K562 (cell line): ENCODE measurements around the gene SLC35A1. TPM values are rescaled to one million over a fixed set of nuclear protein-coding genes. Genes with fewer than 3 reads are reported as not detected.

Source experiments
- ATAC-seq: fragments of 200-7000 bp; cut with Tn5 transposase; 3 replicates; pipeline ENCODE4 v1.9.1; 2020; ENCODE audit warnings: moderate library complexity
- BruUV-seq: library from RNA; stranded (reverse); fragments of 400-500 nt; replicated peaks from 2 replicates; lab custom pipeline; 2021; lab: Mats Ljungman, UMichigan
- CTCF ChIA-PET: fragments of 300-600 bp; formaldehyde crosslinking; extraction: SDS; loops from one replicate; lab custom pipeline; 2021; ENCODE audit warnings: low intra/inter-chr PET ratio; lab: Yijun Ruan, JAX
- POLR2A ChIA-PET: fragments of 300-600, 350-650 bp; sonication (Branson Sonifier 250); formaldehyde crosslinking; extraction: SDS; loops from one replicate; lab custom pipeline; 2021; ENCODE audit warnings: antibody characterized with exemption, inconsistent platforms; lab: Yijun Ruan, JAX
- DNase-seq, 4 experiments: peaks; one replicate each; pipeline versions ENCODE4 v3.0.0 to v3.0.0-alpha.2; 2011 to 2018; ENCODE audit warnings: low spot score in 3 of 4, mixed read lengths in 3 of 4; ENCODE audit errors: extremely low read depth in 1 of 4
- FAIRE-seq: peaks from 2 replicates; lab custom pipeline; 2011; peaks lifted over from hg19 to GRCh38; lab: Jason Lieb, UNC
- H2AFZ ChIP-seq: 2 replicates; pipeline ENCODE4 v1.6.0; 2011; ENCODE audit warnings: low read depth, low read length, control low read depth, inconsistent platforms
- H3K27ac ChIP-seq: fragments of 200-600 bp; 3 replicates; pipeline ENCODE4 v1.8.0; 2011; ENCODE audit warnings: low read depth, mild to moderate bottlenecking, control low read depth, inconsistent platforms, low read length, moderate library complexity, mixed read lengths; ENCODE audit errors: extremely low read depth
- H3K27me3 ChIP-seq, 2 experiments: fragments of 300-600 bp in 1 of 2; 2 replicates in 1 of 2; 3 replicates in 1 of 2; pipeline versions ENCODE4 v1.6.0 to v1.8.0; 2011; ENCODE audit warnings: inconsistent platforms in 2 of 2, low read length in 2 of 2, mild to moderate bottlenecking in 1 of 2, mixed read lengths in 1 of 2, moderate library complexity in 1 of 2; ENCODE audit not compliant: control insufficient read depth in 2 of 2, insufficient read depth in 2 of 2
- H3K36me3 ChIP-seq: fragments of 300-600 bp; 3 replicates; pipeline ENCODE4 v1.8.0; 2011; ENCODE audit warnings: mild to moderate bottlenecking, low read length, inconsistent platforms; ENCODE audit not compliant: control insufficient read depth, insufficient read depth
- H3K4me1 ChIP-seq, 2 experiments: fragments of 200-600 bp in 1 of 2; replicated peaks in 1 of 2; 2 replicates in 1 of 2; 3 replicates in 1 of 2; pipeline versions ENCODE4 v1.5.1 to v1.8.0; 2011; ENCODE audit warnings: inconsistent platforms in 2 of 2, low read length in 2 of 2, mild to moderate bottlenecking in 1 of 2, mixed read lengths in 1 of 2, moderate library complexity in 1 of 2; ENCODE audit not compliant: control insufficient read depth in 2 of 2, insufficient read depth in 2 of 2
- H3K4me2 ChIP-seq: 2 replicates; pipeline ENCODE4 v1.6.1; 2011; ENCODE audit warnings: low read length, control low read depth, inconsistent platforms, mixed read lengths; ENCODE audit not compliant: insufficient read depth
- H3K4me3 ChIP-seq: fragments of 200-600 bp; sonication (generic), shearing (Covaris generic); 2 replicates; pipeline ENCODE4 v1.5.1; 2016; ENCODE audit warnings: control low read depth, inconsistent platforms
- H3K79me2 ChIP-seq: fragments of 200-600 bp; 3 replicates; pipeline ENCODE4 v1.8.0; 2011; ENCODE audit warnings: low read length, inconsistent platforms; ENCODE audit not compliant: control insufficient read depth, insufficient read depth
- H3K9ac ChIP-seq, 2 experiments: 2 replicates each; pipeline versions ENCODE4 v1.6.0 to v1.6.1; 2011; ENCODE audit warnings: low read depth in 2 of 2, low read length in 2 of 2, control low read depth in 1 of 2, inconsistent platforms in 1 of 2, mild to moderate bottlenecking in 1 of 2, mixed read lengths in 1 of 2; ENCODE audit not compliant: insufficient read depth in 1 of 2
- H3K9me1 ChIP-seq: one replicate; pipeline ENCODE4 v1.6.0; 2011; ENCODE audit warnings: inconsistent platforms, mild to moderate bottlenecking, low read length, moderate library complexity; ENCODE audit not compliant: control insufficient read depth, insufficient read depth
- H3K9me3 ChIP-seq: replicated peaks from 2 replicates; pipeline ENCODE4 v1.5.1; 2011; ENCODE audit warnings: low read depth, low read length, inconsistent platforms; ENCODE audit not compliant: control insufficient read depth, insufficient read depth
- H4K20me1 ChIP-seq: replicated peaks from 2 replicates; pipeline ENCODE4 v1.6.1; 2011; ENCODE audit warnings: low read length, inconsistent platforms, mixed read lengths; ENCODE audit not compliant: control insufficient read depth, insufficient read depth
- CEBPG ChIP-seq, 3 experiments: fragments of 200-800 bp in 1 of 3; sonication (Bioruptor generic) in 1 of 3; sonication (generic) in 1 of 3; formaldehyde crosslinking in 1 of 3; IDR thresholded peaks in 2 of 3; conservative IDR thresholded peaks in 1 of 3; 2 replicates each; pipeline versions ENCODE4 v1.6.1 to v1.8.0; 2016 to 2022; ENCODE audit warnings: missing compliant biosample characterization in 2 of 3, missing genetic modification characterization in 2 of 3, mild to moderate bottlenecking in 1 of 3, missing genetic modification reagents in 1 of 3
- KDM4B ChIP-seq, 2 experiments: fragments of 450-650 bp in 1 of 2; sonication (generic) in 1 of 2; IDR thresholded peaks; 2 replicates each; pipeline ENCODE4 v1.6.1; 2016 to 2017; ENCODE audit warnings: borderline replicate concordance in 2 of 2, antibody characterized with exemption in 1 of 2, low read depth in 1 of 2, mild to moderate bottlenecking in 1 of 2
- PYGO2 ChIP-seq: fragments of 450-650 bp; IDR thresholded peaks from 2 replicates; pipeline ENCODE4 v1.6.1; 2016; ENCODE audit warnings: mild to moderate bottlenecking, missing genetic modification characterization, moderate library complexity, missing compliant biosample characterization
- SAP30 ChIP-seq: fragments of 200-600 bp; sonication (generic); IDR thresholded peaks from 2 replicates; pipeline ENCODE4 v1.6.1; 2012; ENCODE audit warnings: borderline replicate concordance, low read depth, mild to moderate bottlenecking, moderate library complexity, low read length, control low read depth, inconsistent platforms; ENCODE audit not compliant: insufficient read depth, poor library complexity, severe bottlenecking
- TRIM24 ChIP-seq, 2 experiments: fragments of 450-650 bp; IDR thresholded peaks; 2 replicates each; pipeline ENCODE4 v1.6.1; 2016
- ZNF165 ChIP-seq: fragments of 250-450 bp; sonication (Bioruptor Pico); IDR thresholded peaks from 2 replicates; pipeline ENCODE4 v1.4.0; 2020; ENCODE audit warnings: borderline replicate concordance
- WGBS: fragments of 100-300 bp; shearing (Covaris generic); methylation state at CpG from one replicate; pipeline ENCODE4 v1.1.6; 2016; ENCODE audit warnings: low coverage, mixed read lengths; ENCODE audit not compliant: insufficient coverage; ENCODE audit errors: missing lambda C conversion rate; 5-methylcytosine and 5-hydroxymethylcytosine counted together
- in situ Hi-C: fragments of 300-500 bp; cut with MboI; formaldehyde crosslinking; loops from 4 replicates; pipeline ENCODE4 v1.15.0; 2018; ENCODE audit warnings: inconsistent platforms, mixed read lengths
- intact Hi-C: fragments of 100-400 bp; cut with micrococcal nuclease; formaldehyde crosslinking; loops from 2 replicates; pipeline ENCODE4 v1.14.2; 2022
- polyA plus RNA-seq, 8 experiments: library from polyadenylated mRNA; depleted of rRNA in 4 of 8; stranded (reverse) in 5 of 8; unstranded in 3 of 8; fragments of >200 nt; fragmentation: Nextera tagmentation in 2 of 8; fragmentation: Illumina TruSeq in 1 of 8; extraction: Ambion mirVana in 2 of 8; extraction: Trizol in 1 of 8; gene quantifications; 2 replicates each; pipeline versions ENCODE4 v1.2.1 to v1.2.3, GENCODE V29; 2011 to 2014; ENCODE audit warnings: inconsistent platforms in 1 of 8, missing spikeins in 1 of 8
- total RNA-seq, 7 experiments: library from RNA; depleted of rRNA in 6 of 7; stranded (reverse); fragments of >200 nt in 6 of 7; fragmentation: Illumina TruSeq in 2 of 7; extraction: Trizol in 2 of 7; gene quantifications; 2 replicates each; pipeline versions ENCODE4 v1.2.1 to v1.2.3, GENCODE V29; 2011 to 2021; ENCODE audit warnings: low replicate concordance in 1 of 7
- TF ChIP-seq, protein P1 (sequence below), 2 experiments: fragments of 450-650 bp in 1 of 2; sonication (generic) in 1 of 2; formaldehyde crosslinking in 1 of 2; IDR thresholded peaks in 1 of 2; conservative IDR thresholded peaks in 1 of 2; 2 replicates each; pipeline versions ENCODE4 v1.6.1 to v1.8.1; 2016 to 2023; ENCODE audit warnings: mild to moderate bottlenecking in 2 of 2, moderate library complexity in 2 of 2, inconsistent platforms in 1 of 2, missing genetic modification reagents in 1 of 2
- TF ChIP-seq, protein P2 (sequence below), 2 experiments: fragments of 250-450 bp in 1 of 2; fragments of 450-650 bp in 1 of 2; sonication (Bioruptor Pico) in 1 of 2; IDR thresholded peaks; 2 replicates each; pipeline versions ENCODE4 v1.6.1 to v1.8.0; 2016 to 2021; ENCODE audit warnings: mild to moderate bottlenecking in 2 of 2, moderate library complexity in 2 of 2, missing compliant biosample characterization in 1 of 2, missing genetic modification characterization in 1 of 2

SLC35A1 gene
- total and polyA plus RNA-seq, 9 of the 15 experiments (the other 6 are each of a cell fraction or from before 2014, with no cell fraction given) = 7.5 to 37.1 (median 14.9) TPM

DNA sequence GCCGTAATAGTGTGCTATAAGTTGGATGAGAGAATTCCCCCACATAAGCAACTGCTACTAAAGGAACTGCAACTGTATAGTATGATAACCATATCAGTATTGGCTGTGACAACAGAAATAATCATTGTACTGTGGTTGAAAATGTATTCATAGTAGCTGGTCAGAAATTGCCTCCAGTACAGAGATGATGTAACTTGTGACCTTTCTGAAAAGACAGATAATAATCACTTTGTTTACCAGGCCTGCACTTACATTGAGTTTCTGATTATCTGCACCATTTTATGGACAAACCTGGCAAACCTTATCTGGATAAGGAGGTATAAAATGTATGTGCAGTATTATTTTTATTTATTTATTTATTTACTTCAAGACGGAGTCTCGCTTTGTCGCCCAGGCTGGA is 46.0 kb upstream of the SLC35A1 start:
- 27% methylated on average over 4 of the region's 4 CpGs for WGBS
- ChIA-PET CTCF (no interaction called here), POLR2A (no interaction called here)
- no peak overlapping the region for H3K4me2 ChIP-seq
- no peaks in the 10 kb centered on the region for H3K9me1 ChIP-seq
- peaks cover 0 to 9% of the 10 kb centered on the region in 2 experiments; a peak in 1 of 5 replicates for H3K27me3 ChIP-seq
- no peaks in the 10 kb centered on the region for H4K20me1 ChIP-seq
- H3K4me1 ChIP-seq = no peaks in the 10 kb centered on the region
- TF ChIP-seq SAP30 = no peak
- no peak for TF ChIP-seq CEBPG (CRISPR knock-in tag; IDR thresholded peaks at IDR 0.05)
- peak in 1 of 2 experiments; percentile 53; a peak in 1 of 4 replicates for TF ChIP-seq CEBPG (tag; conservative IDR thresholded peaks at IDR 0.05 in 1 of 2, IDR thresholded peaks at IDR 0.05 in 1 of 2)
- no peak for TF ChIP-seq ZNF165 (CRISPR knock-in tag)
- TF ChIP-seq, protein P1, sequence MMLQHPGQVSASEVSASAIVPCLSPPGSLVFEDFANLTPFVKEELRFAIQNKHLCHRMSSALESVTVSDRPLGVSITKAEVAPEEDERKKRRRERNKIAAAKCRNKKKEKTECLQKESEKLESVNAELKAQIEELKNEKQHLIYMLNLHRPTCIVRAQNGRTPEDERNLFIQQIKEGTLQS (IDR thresholded peaks at IDR 0.05) = peak; percentile 60; the same call in 1 of the 2 replicates
- TF ChIP-seq, protein P1 (CRISPR knock-in tag; conservative IDR thresholded peaks at IDR 0.05) = no peak
- TF ChIP-seq KDM4B (IDR thresholded peaks at IDR 0.05; ENCODE audit: borderline replicate concordance in 2 of 2, low read depth in 1 of 2) = no peak
- no peak for TF ChIP-seq PYGO2 (tag)
- TF ChIP-seq, protein P2, sequence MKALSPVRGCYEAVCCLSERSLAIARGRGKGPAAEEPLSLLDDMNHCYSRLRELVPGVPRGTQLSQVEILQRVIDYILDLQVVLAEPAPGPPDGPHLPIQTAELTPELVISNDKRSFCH (CRISPR knock-in tag; IDR thresholded peaks at IDR 0.05) = no peak
- TF ChIP-seq, protein P2 (tag; IDR thresholded peaks at IDR 0.05) = peak; percentile 92
- 0 out of 4 replicates have a peak, but pooled peaks of 1 of the 2 experiments have one; percentile 17 for TF ChIP-seq TRIM24 (IDR thresholded peaks at IDR 0.05)
- in situ Hi-C loops = no loop called here
- no TSS peak for BruUV-seq
- intact Hi-C loops = no loop called here
- no peak overlapping the region for H3K9ac ChIP-seq
- H2AFZ ChIP-seq = no peak overlapping the region
- no peak for ATAC-seq
- no peak overlapping the region for H3K4me3 ChIP-seq
- H3K27ac ChIP-seq = no peak overlapping the region
- no peak for FAIRE-seq
- no peak for DNase-seq
- H3K36me3 ChIP-seq = no peaks in the 10 kb centered on the region
- H3K9me3 ChIP-seq = no peaks in the 10 kb centered on the region
- no peaks in the 10 kb centered on the region for H3K79me2 ChIP-seq
